Spleen (tissue), 7 donors: ENCODE data around the gene SLC1A4.

Experiments used
- POLR2A ChIP-seq, 3 donors: fragments of 450-650 bp; IDR thresholded peaks; one replicate each; pipeline ENCODE4 v1.5.1; 2017; ENCODE audit warnings: antibody characterized with exemption in 3 of 3, mild to moderate bottlenecking in 1 of 3
- POLR2AphosphoS5 ChIP-seq, 3 donors: sonication (generic); formaldehyde crosslinking; IDR thresholded peaks; one replicate each; pipeline ENCODE4 v1.5.1; 2017; ENCODE audit warnings: antibody characterized with exemption in 3 of 3
- TF ChIP-seq, protein P1 (sequence below), 11 experiments: fragments of 200-600 bp in 7 of 11; fragments of 450-650 bp in 4 of 11; sonication (generic) in 4 of 11; IDR thresholded peaks in 8 of 11; conservative IDR thresholded peaks in 3 of 11; 1 replicate in 7 of 11; 2 replicates in 4 of 11; pipeline versions ENCODE4 v1.4.0 to v1.8.0; 2016 to 2021; ENCODE audit warnings: antibody characterized with exemption in 11 of 11, inconsistent platforms in 4 of 11, mild to moderate bottlenecking in 1 of 11
- donor health status: DM: no; HTN: no; CAD: no; lungs with moderate emphysema.
- donor health status: DM: no; HTN: no; CAD: no.
- donor health status: DM: no; HTN: no; CAD: no.

DNA sequence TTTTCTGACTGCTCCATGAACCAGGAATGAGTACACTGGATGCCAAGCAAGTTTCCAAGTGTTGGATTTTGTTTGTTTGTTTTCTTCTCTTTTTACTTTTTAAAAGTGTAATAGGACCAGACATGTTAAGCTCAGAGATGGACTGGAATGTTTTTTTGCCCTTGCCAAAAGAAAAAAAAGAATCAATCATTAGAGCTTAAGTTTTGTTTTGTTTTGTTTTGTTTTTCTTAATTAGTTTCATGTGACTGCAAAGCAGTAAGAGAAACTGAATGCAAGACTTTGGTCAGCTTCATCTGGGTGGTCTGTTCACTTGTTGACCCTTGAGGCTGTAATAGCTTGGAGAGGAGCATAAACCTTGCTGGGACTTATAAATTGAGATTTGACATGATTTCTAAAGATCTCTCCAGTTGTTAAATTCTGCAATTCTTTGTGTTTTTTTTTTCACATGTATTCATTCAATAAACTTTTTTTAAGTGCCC is 42.4 kb upstream of the SLC1A4 start:
- TF ChIP-seq, protein P1, sequence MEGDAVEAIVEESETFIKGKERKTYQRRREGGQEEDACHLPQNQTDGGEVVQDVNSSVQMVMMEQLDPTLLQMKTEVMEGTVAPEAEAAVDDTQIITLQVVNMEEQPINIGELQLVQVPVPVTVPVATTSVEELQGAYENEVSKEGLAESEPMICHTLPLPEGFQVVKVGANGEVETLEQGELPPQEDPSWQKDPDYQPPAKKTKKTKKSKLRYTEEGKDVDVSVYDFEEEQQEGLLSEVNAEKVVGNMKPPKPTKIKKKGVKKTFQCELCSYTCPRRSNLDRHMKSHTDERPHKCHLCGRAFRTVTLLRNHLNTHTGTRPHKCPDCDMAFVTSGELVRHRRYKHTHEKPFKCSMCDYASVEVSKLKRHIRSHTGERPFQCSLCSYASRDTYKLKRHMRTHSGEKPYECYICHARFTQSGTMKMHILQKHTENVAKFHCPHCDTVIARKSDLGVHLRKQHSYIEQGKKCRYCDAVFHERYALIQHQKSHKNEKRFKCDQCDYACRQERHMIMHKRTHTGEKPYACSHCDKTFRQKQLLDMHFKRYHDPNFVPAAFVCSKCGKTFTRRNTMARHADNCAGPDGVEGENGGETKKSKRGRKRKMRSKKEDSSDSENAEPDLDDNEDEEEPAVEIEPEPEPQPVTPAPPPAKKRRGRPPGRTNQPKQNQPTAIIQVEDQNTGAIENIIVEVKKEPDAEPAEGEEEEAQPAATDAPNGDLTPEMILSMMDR (IDR thresholded peaks at IDR 0.05 in 8 of 11, conservative IDR thresholded peaks at IDR 0.05 in 3 of 11), result no peak
- TF ChIP-seq POLR2AphosphoS5 (IDR thresholded peaks at IDR 0.05) (no peak), POLR2A (IDR thresholded peaks at IDR 0.05) (no peak)
